ENCODE data around the gene HBM. TPM values are rescaled to one million over a fixed set of nuclear protein-coding genes. Genes with fewer than 3 reads are reported as not detected.
"Not testable (repeated sequence)": the region's sequence is repeated elsewhere in the genome, so short reads cannot be mapped to it uniquely, and the experiment has no call there.

The HBM gene
- total RNA-seq, 4 donors from 2014 or later = not detected

DNA sequence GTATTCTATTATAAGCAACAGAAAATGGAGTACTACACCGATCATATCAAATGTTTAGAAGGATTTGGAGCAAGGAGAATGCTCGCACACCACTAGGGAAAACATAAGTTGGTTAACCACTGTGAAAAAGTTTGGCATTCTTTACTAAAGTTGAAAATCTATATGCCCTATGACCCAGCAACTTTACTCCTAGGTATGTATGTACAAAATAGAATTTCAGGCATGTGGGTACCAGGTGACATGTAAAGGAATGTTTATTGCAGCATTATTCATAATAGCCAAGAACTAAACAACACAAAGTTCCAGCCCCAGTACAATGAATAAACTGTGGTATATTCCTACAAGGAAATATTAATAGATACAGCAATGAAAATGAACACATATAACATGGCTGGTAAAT lies 19.1 kb upstream of the HBM start:
- no peak for TF ChIP-seq EP300 (IDR thresholded peaks at IDR 0.05)
- TF ChIP-seq, protein P1, sequence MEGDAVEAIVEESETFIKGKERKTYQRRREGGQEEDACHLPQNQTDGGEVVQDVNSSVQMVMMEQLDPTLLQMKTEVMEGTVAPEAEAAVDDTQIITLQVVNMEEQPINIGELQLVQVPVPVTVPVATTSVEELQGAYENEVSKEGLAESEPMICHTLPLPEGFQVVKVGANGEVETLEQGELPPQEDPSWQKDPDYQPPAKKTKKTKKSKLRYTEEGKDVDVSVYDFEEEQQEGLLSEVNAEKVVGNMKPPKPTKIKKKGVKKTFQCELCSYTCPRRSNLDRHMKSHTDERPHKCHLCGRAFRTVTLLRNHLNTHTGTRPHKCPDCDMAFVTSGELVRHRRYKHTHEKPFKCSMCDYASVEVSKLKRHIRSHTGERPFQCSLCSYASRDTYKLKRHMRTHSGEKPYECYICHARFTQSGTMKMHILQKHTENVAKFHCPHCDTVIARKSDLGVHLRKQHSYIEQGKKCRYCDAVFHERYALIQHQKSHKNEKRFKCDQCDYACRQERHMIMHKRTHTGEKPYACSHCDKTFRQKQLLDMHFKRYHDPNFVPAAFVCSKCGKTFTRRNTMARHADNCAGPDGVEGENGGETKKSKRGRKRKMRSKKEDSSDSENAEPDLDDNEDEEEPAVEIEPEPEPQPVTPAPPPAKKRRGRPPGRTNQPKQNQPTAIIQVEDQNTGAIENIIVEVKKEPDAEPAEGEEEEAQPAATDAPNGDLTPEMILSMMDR (IDR thresholded peaks at IDR 0.05) = no peak
- TF ChIP-seq POLR2A (IDR thresholded peaks at IDR 0.05) = no peak
- no peak for TF ChIP-seq POLR2AphosphoS5 (IDR thresholded peaks at IDR 0.05)
- 95% methylated on average over 2 of the region's 2 CpGs for WGBS
- Histone ChIP-seq H3K4me3 (no peak overlapping the region), H3K36me3 (no peaks in the 10 kb centered on the region), H3K27me3 (peaks cover 5% of the 10 kb centered on the region), H3K27ac (no peak overlapping the region), H3K4me1 (no peaks in the 10 kb centered on the region), H3K9me3 (no peaks in the 10 kb centered on the region)
- no peak for DNase-seq (ENCODE audit: low spot score in 2 of 2)

DNA sequence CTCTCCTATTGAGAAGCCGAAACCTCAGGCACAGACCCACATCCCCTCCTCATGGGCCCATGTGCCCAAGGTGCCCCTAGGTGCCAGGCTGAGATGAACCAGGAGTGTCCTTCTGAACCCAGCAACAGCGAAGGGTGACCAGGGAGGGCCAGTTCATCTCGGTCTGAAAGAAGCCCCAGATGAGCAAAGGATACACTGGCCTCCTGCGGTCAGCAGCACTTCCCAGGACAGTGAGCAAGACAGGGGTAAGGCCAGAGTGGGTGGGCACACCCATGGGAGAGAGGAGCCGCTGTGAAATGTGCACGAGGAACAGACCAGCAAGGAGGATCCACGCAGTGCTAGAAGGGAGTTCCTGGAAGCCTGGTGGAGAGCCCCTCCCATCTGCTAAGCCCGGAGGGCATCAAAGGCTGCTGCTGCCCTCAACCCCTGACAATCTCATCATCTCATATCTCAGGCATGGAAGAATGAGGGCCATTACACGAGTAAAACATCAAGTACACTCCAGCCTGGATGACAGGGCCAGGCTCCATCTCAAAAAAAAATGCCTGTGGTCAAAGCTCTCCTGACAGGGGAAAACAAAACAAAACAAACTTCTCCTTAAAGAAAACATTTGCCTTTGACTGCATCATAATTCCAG lies 16.6 kb upstream of the HBM start:
- H3K4me1 ChIP-seq = no peaks in the 10 kb centered on the region
- no peak overlapping the region for H3K4me3 ChIP-seq
- 41% methylated on average over 9 of the region's 9 CpGs for WGBS
- no peak overlapping the region for H3K27ac ChIP-seq
- no peaks in the 10 kb centered on the region for H3K36me3 ChIP-seq
- TF ChIP-seq POLR2A (IDR thresholded peaks at IDR 0.05) = no peak
- H3K27me3 ChIP-seq = no peaks in the 10 kb centered on the region
- DNase-seq (ENCODE audit: low spot score in 2 of 2) = no peak
- H3K9me3 ChIP-seq = no peaks in the 10 kb centered on the region

DNA sequence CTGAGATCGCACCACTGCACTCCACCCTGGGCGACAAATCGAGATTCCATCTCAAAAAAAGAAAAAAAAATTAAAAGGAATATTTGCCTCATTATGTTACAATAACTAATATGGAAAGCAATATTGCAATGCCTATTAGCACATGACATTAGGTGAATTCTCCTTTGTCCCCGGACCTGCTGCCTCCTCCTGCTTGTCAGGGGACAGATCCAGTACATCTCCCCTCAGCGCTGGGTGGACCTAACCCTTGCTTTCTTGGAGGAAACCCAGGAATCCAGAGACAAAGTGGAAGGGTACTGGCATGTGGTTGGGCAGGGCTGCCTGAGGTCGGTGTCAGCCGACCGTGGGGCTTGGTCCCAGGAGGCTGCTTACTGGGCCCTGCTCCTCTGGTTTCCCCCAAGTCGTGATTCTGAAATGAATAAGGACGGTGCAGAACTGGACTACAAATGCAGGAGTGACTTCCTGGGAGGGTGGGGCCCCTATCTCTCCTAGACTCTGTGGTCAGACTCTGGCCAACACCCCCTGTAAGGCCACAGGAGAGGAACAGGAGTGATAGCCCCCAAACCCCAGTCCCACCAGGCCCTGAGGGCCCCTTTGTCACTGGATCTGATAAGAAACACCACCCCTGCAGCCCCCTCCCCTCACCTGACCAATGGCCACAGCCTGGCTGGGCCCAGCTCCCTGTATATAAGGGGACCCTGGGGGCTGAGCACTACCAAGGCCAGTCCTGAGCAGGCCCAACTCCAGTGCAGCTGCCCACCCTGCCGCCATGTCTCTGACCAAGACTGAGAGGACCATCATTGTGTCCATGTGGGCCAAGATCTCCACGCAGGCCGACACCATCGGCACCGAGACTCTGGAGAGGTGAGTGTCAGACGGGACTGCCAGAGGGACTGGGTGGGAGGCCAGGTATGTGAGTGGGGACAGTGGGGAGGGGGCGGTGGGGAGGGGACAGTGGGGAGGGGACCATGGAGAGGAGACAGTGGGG lies 13.3 kb upstream of the HBM start, which contains the start of gene HBZ:
HBZ (plus strand) TSS at position 504 of the 988 bp plus-strand sequence; CDS start at position 770, 266 bp downstream.
- no peak for DNase-seq (ENCODE audit: low spot score in 2 of 2)
- no peak within 1 kb of the TSS for H3K4me3 ChIP-seq
- no peak within 1 kb of the TSS for H3K27ac ChIP-seq
- H3K9me3 ChIP-seq = no peaks in the 10 kb centered on the region
- H3K27me3 ChIP-seq = peaks cover 28% of the 10 kb centered on the region
- 76% methylated on average over 17 of the region's 17 CpGs for WGBS
- TF ChIP-seq EP300 (IDR thresholded peaks at IDR 0.05) (no peak), POLR2A (IDR thresholded peaks at IDR 0.05) (no peak), POLR2AphosphoS5 (IDR thresholded peaks at IDR 0.05) (no peak)
- TF ChIP-seq, protein P1 (IDR thresholded peaks at IDR 0.05) = no peak
- no peaks in the 10 kb centered on the region for H3K36me3 ChIP-seq
- peaks cover 10% of the 10 kb centered on the region for H3K4me1 ChIP-seq

DNA sequence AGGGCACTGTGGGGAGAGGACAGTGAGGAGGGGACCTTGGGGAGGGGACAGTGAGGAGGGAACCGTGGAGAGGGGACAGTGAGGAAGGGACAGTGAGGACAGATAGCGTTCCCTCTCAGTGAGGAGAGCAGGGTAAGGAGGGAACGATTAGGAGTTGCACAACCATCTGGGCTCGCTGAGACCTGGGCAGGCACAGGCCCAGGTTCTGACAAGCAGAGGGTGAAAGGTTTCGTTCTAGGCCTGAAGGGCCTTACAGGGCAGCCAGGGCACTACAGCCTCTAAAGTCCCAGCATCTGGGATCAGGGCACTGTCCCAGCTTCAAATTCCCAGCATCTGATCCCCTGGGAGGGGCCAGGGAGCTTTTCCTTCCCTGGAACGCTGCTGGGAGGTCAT lies 12.7 kb upstream of the HBM start:
- not testable (repeated sequence) for H3K4me1 ChIP-seq; H3K36me3 ChIP-seq; DNase-seq (ENCODE audit: low spot score in 2 of 2); H3K27ac ChIP-seq; H3K9me3 ChIP-seq; H3K4me3 ChIP-seq
- peaks cover 32% of the 10 kb centered on the region for H3K27me3 ChIP-seq
- 33% methylated on average over 5 of the region's 6 CpGs for WGBS

DNA sequence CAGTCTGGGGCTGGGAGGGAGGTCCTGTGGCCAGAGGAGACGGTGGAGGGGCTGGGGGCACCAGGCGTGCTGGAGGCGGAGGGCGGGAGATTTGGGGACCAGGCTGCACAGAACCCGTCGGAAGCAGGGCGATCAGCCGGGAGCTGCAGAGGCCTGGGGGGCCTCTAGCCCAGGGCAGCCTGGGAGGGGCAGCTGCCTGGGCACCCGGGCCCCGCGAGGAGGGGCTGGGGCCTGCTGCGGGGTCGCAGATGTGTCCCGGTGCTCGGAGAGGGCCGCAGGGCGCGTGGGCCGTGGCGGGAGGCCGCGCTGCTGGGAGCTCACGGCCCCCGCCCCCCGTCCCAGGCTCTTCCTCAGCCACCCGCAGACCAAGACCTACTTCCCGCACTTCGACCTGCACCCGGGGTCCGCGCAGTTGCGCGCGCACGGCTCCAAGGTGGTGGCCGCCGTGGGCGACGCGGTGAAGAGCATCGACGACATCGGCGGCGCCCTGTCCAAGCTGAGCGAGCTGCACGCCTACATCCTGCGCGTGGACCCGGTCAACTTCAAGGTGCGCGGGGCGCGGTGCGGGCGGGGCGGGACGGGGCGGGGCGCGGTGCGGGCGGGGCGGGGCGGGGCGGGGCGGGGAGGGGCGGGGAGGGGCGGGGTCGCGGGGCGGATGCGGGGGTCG lies 12.1 kb upstream of the HBM start:
- not testable (repeated sequence) for H3K36me3 ChIP-seq; DNase-seq (ENCODE audit: low spot score in 2 of 2); H3K9me3 ChIP-seq; H3K27ac ChIP-seq; H3K4me1 ChIP-seq
- peak overlapping the region; percentile 48 for H3K4me3 ChIP-seq
- H3K27me3 ChIP-seq = peaks cover 35% of the 10 kb centered on the region
- no CpG with 5 or more reads among the region's 74 CpGs for WGBS

DNA sequence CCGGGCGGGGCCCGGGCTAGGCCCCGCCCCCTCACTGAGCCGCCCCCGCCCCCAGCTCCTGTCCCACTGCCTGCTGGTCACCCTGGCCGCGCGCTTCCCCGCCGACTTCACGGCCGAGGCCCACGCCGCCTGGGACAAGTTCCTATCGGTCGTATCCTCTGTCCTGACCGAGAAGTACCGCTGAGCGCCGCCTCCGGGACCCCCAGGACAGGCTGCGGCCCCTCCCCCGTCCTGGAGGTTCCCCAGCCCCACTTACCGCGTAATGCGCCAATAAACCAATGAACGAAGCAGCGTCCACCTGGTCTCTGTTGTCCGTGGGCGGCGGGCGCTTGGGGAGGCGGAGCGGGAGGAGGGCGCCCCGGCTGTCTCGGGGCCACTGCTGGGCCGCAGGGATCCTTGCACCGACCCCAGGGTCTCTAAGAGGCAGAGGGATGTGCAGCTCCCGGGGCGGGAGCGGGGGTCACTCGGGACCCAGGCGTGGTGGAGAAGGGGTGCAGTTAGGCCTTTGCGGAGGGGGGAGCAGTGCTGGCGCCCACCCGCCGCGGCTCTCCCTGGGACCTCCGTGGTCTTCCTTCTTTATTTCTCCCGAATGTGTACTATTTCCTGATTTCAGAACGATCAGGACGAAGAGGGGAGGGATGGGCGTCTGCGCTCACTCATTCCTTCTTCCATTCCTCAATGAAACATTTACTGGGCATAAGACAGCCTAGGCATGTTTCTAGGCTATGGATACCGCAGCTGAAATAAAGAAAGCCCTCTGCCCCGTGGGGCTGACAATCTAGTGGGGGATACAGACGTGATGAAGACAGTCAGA lies 11.4 kb upstream of the HBM start:
- Histone ChIP-seq H3K36me3 (no peaks in the 10 kb centered on the region), H3K4me1 (peaks cover 10% of the 10 kb centered on the region), H3K9me3 (no peaks in the 10 kb centered on the region), H3K27me3 (peaks cover 39% of the 10 kb centered on the region), H3K27ac (no peak overlapping the region), H3K4me3 (peak overlapping the region; percentile 48)
- 3% methylated on average over 8 of the region's 59 CpGs for WGBS
- no peak for TF ChIP-seq POLR2AphosphoS5 (IDR thresholded peaks at IDR 0.05)
- TF ChIP-seq EP300 (IDR thresholded peaks at IDR 0.05) = no peak
- TF ChIP-seq, protein P1 (IDR thresholded peaks at IDR 0.05) = no peak
- no peak for TF ChIP-seq POLR2A (IDR thresholded peaks at IDR 0.05)
- no peak for DNase-seq (ENCODE audit: low spot score in 2 of 2)
